ENCODE measurements around the gene ZC3H12A.
"Not testable (repeated sequence)": the region's sequence is repeated elsewhere in the genome, so short reads cannot be mapped to it uniquely, and the experiment has no call there.

ZC3H12A gene

GRCh38 chr1:37502104-37502503 is 27.7 kb downstream of the ZC3H12A start:
- DNase-seq (ENCODE audit: low spot score) = no peak

GRCh38 chr1:37502791-37503190 is 28.4 kb downstream of the ZC3H12A start:
- DNase-seq (ENCODE audit: low spot score) = not testable (repeated sequence)

GRCh38 chr1:37506740-37507139 is 32.4 kb downstream of the ZC3H12A start:
- no peak for DNase-seq (ENCODE audit: low spot score)

GRCh38 chr1:37509181-37509580 is 34.8 kb downstream of the ZC3H12A start:
- no peak for DNase-seq (ENCODE audit: low spot score)

- peak; percentile 57 for DNase-seq (ENCODE audit: low spot score)
Measured at GRCh38 chr1:37513795-37514349, 39.5 kb downstream of the ZC3H12A start.

GRCh38 chr1:37514350-37515184 is 40.2 kb downstream of the ZC3H12A start, which contains the start of gene MEAF6:
MEAF6 (minus strand) TSS chr1:37514766; CDS start chr1:37514746, 20 bp downstream.
- peak; percentile 97 for DNase-seq (ENCODE audit: low spot score)

- DNase-seq (ENCODE audit: low spot score) = no peak
Measured at GRCh38 chr1:37515185-37516034, 41.0 kb downstream of the ZC3H12A start.

- no peak for DNase-seq (ENCODE audit: low spot score)
Measured at GRCh38 chr1:37517569-37517968, 43.2 kb downstream of the ZC3H12A start.

- not testable (repeated sequence) for DNase-seq (ENCODE audit: low spot score)
Measured at GRCh38 chr1:37518241-37518640, 43.9 kb downstream of the ZC3H12A start.

GRCh38 chr1:37518929-37519328 is 44.5 kb downstream of the ZC3H12A start:
- DNase-seq (ENCODE audit: low spot score) = not testable (repeated sequence)

- no peak for DNase-seq (ENCODE audit: low spot score)
Measured at GRCh38 chr1:37519613-37520012, 45.2 kb downstream of the ZC3H12A start.

- not testable (repeated sequence) for DNase-seq (ENCODE audit: low spot score)
Measured at GRCh38 chr1:37529888-37530287, 55.5 kb downstream of the ZC3H12A start.

- not testable (repeated sequence) for DNase-seq (ENCODE audit: low spot score)
Measured at GRCh38 chr1:37532418-37533156, 58.2 kb downstream of the ZC3H12A start.

- no peak for DNase-seq (ENCODE audit: low spot score)
Measured at GRCh38 chr1:37533317-37534093, 59.1 kb downstream of the ZC3H12A start.
